Melanocyte of skin (primary cell): Measurements from ENCODE around the gene F13B. TPM values are rescaled to one million over a fixed set of nuclear protein-coding genes. Genes with fewer than 3 reads are reported as not detected.

Experiments
- total RNA-seq, 2 donors: library from RNA; depleted of rRNA; stranded (reverse); fragments of >200 nt; gene quantifications; 2 replicates each; pipeline ENCODE4 v1.2.3, GENCODE V29; 2012

F13B gene, protein sequence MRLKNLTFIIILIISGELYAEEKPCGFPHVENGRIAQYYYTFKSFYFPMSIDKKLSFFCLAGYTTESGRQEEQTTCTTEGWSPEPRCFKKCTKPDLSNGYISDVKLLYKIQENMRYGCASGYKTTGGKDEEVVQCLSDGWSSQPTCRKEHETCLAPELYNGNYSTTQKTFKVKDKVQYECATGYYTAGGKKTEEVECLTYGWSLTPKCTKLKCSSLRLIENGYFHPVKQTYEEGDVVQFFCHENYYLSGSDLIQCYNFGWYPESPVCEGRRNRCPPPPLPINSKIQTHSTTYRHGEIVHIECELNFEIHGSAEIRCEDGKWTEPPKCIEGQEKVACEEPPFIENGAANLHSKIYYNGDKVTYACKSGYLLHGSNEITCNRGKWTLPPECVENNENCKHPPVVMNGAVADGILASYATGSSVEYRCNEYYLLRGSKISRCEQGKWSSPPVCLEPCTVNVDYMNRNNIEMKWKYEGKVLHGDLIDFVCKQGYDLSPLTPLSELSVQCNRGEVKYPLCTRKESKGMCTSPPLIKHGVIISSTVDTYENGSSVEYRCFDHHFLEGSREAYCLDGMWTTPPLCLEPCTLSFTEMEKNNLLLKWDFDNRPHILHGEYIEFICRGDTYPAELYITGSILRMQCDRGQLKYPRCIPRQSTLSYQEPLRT
- not detected for total RNA-seq

DNA sequence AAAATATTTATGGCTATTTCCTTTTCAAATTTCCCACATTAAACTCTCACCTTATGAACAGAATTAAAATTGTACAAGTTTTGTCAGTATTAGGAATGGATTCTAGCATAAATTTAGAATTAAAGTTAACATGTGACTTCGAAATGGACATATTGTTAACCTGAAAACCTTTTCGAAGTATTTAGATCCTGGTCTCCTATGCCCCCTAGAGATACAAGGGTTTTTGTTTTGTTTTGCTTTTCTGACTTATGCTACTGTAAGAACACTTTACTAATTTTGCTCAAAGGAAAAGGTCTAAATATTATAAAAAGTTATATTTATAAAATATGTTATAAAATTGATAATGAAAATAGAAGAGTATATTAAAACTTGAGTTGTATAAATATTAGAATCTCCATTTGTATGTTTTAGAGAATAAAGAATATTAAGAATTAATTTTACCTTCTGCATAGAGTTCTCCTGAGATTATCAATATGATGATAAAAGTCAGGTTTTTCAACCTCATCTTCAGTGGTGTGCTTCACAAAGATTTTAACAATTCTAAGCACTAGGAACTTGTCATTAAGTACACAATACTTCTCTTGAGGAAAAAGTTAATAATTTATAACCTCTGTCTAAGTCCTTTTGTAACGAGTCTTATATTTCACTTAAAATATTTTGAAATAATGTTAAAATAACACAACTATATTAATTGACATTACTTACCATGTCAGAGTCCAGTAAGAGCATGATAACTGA lies at the start of gene F13B:
TSS of gene F13B (minus strand) at position 542 of the 738 bp plus-strand sequence. CDS start at position 505, 37 bp downstream.

Other genes starting within 250 kb of the F13B start
- gene CFHR1, start 247.5 kb downstream of the F13B start, total RNA-seq = not detected
- gene CFHR4, start 179.2 kb downstream of the F13B start, total RNA-seq = not detected
- not detected for gene CFHR2, start 123.5 kb downstream of the F13B start, total RNA-seq
- gene CFHR5, start 89.7 kb downstream of the F13B start, total RNA-seq = not detected
- 10 to 100 TPM; 22.7 to 30.0 TPM for gene ASPM, start 79.4 kb upstream of the F13B start, total RNA-seq
- 10 to 100 TPM; 10.3 to 12.4 TPM for gene ZBTB41, start 134.0 kb upstream of the F13B start, total RNA-seq
- 1 to 10 TPM in 1 of 2 donors, not detected in 1; 1.0 TPM for gene CRB1, start 201.0 kb upstream of the F13B start, total RNA-seq